Transverse colon (tissue), 4 donors: ENCODE results near the gene C1QTNF1. TPM values are rescaled to one million over a fixed set of nuclear protein-coding genes. Genes with fewer than 3 reads are reported as not detected.

Experiments used
- DNase-seq: peaks from one replicate; pipeline ENCODE4 v3.0.0-alpha.2; 2019
- H3K27ac ChIP-seq, 4 donors: fragments of 200-600 bp; sonication (generic); 2 replicates each; pipeline ENCODE4 v1.5.1; 2016 to 2018; ENCODE audit warnings: inconsistent platforms in 4 of 4
- H3K27me3 ChIP-seq: fragments of 200-600 bp; sonication (generic); 2 replicates; pipeline ENCODE4 v1.5.1; 2017; ENCODE audit warnings: inconsistent platforms
- H3K36me3 ChIP-seq, 4 donors: fragments of 200-600 bp; sonication (generic); 2 replicates each; pipeline ENCODE4 v1.5.1; 2017 to 2019; ENCODE audit warnings: inconsistent platforms in 4 of 4
- H3K4me1 ChIP-seq, 4 donors: fragments of 200-600 bp; sonication (generic); 2 replicates each; pipeline ENCODE4 v1.5.1; 2017 to 2020; ENCODE audit warnings: inconsistent platforms in 4 of 4
- H3K4me3 ChIP-seq, 4 donors: fragments of 200-600 bp; sonication (generic); 1 replicate in 1 of 4; 2 replicates in 3 of 4; pipeline versions ENCODE4 v1.5.1 to v1.6.1; 2017 to 2019; ENCODE audit warnings: inconsistent platforms in 4 of 4
- H3K9me3 ChIP-seq, 2 donors: fragments of 200-600 bp; sonication (generic); 2 replicates each; pipeline ENCODE4 v1.5.1; 2017 to 2019; ENCODE audit warnings: inconsistent platforms in 2 of 2
- CTCF ChIP-seq, 5 experiments: fragments of 200-600 bp in 3 of 5; fragments of 450-650 bp in 2 of 5; sonication (generic) in 3 of 5; IDR thresholded peaks; 1 replicate in 2 of 5; 2 replicates in 3 of 5; pipeline ENCODE4 v1.5.1; 2016 to 2017; ENCODE audit warnings: antibody characterized with exemption in 5 of 5, inconsistent platforms in 3 of 5, mild to moderate bottlenecking in 2 of 5, moderate library complexity in 1 of 5
- EP300 ChIP-seq: sonication (generic); formaldehyde crosslinking; IDR thresholded peaks from one replicate; pipeline ENCODE4 v1.6.1; 2017; ENCODE audit warnings: antibody characterized with exemption, low read depth
- POLR2A ChIP-seq: fragments of 450-650 bp; IDR thresholded peaks from one replicate; pipeline ENCODE4 v1.6.1; 2016; ENCODE audit warnings: antibody characterized with exemption, mild to moderate bottlenecking, moderate library complexity
- POLR2AphosphoS5 ChIP-seq, 3 donors: sonication (generic); formaldehyde crosslinking; IDR thresholded peaks; one replicate each; pipeline ENCODE4 v1.6.1; 2016; ENCODE audit warnings: antibody characterized with exemption in 3 of 3
- WGBS, 2 donors: methylation state at CpG; one replicate each; pipeline ENCODE4 v1.1.5; 2018; ENCODE audit warnings: low coverage in 1 of 2; 5-methylcytosine and 5-hydroxymethylcytosine counted together
- in situ Hi-C, 4 donors: fragments of 200-750 bp; cut with MboI; loops; one replicate each; pipeline versions ENCODE4 v1.15.0 to v1.15.1; 2017; ENCODE audit warnings: low sequenced_read_pairs in 3 of 4, low pct_ligation_motif_present in 1 of 4, low pct_unique_long_range_greater_than_20kb in 1 of 4
- intact Hi-C: fragments of 100-400 bp; cut with DNase I; formaldehyde crosslinking; loops from one replicate; pipeline ENCODE4 v1.15.1; 2023; ENCODE audit warnings: low total_unique reads
- total RNA-seq, 4 donors: library from RNA; depleted of rRNA; stranded (reverse); fragments of >200 nt; gene quantifications; one replicate each; pipeline ENCODE4 v1.1.0, GENCODE V29; 2016

Gene C1QTNF1
- total RNA-seq, 4 donors from 2014 or later = 5.4 to 35.5 (median 12.0) TPM

GRCh38 chr17:79079421-79080200, 55.6 kb downstream of the C1QTNF1 start:
- in situ Hi-C loops = no loop called here
- WGBS, 2 donors = 93 to 100% methylated on average over 4 to 22 of the region's 22 CpGs
- Histone ChIP-seq H3K9me3 (no peaks in the 10 kb centered on the region), H3K27me3 (no peaks in the 10 kb centered on the region), H3K4me3 (no peak overlapping the region), H3K27ac (no peak overlapping the region), H3K36me3 (peaks cover 0 to 13% (median 4%) of the 10 kb centered on the region in 4 donors), H3K4me1 (peaks cover 7 to 32% (median 23%) of the 10 kb centered on the region in 4 donors)
- intact Hi-C loops = no loop called here
- no peak for TF ChIP-seq POLR2A
- no peak for TF ChIP-seq POLR2AphosphoS5 (IDR thresholded peaks at IDR 0.05)
- TF ChIP-seq EP300 = no peak
- no peak for TF ChIP-seq CTCF (IDR thresholded peaks at IDR 0.05)
- no peak for DNase-seq

- H3K27me3 ChIP-seq = no peaks in the 10 kb centered on the region
- H3K4me1 ChIP-seq = peaks cover 7 to 31% (median 22%) of the 10 kb centered on the region in 4 donors
- H3K27ac ChIP-seq = no peak overlapping the region
- TF ChIP-seq POLR2AphosphoS5 (IDR thresholded peaks at IDR 0.05) (no peak), CTCF (IDR thresholded peaks at IDR 0.05) (no peak), EP300 (no peak), POLR2A (no peak)
- no peaks in the 10 kb centered on the region for H3K9me3 ChIP-seq
- peaks cover 0 to 16% (median 7%) of the 10 kb centered on the region in 4 donors for H3K36me3 ChIP-seq
- H3K4me3 ChIP-seq = no peak overlapping the region
- no peak for DNase-seq
- in situ Hi-C loops (no loop called here), intact Hi-C loops (no loop called here)
- WGBS, 2 donors = 91 to 97% methylated on average over 12 to 18 of the region's 18 CpGs
Measured at GRCh38 chr17:79080349-79080748, 56.4 kb downstream of the C1QTNF1 start.

- no peak overlapping the region for H3K4me3 ChIP-seq
- WGBS, 2 donors = 94 to 100% methylated on average over 4 to 17 of the region's 17 CpGs
- no peaks in the 10 kb centered on the region for H3K27me3 ChIP-seq
- H3K36me3 ChIP-seq = peaks cover 0 to 16% (median 8%) of the 10 kb centered on the region in 4 donors
- intact Hi-C loops (no loop called here), in situ Hi-C loops (no loop called here)
- H3K27ac ChIP-seq = no peak overlapping the region
- TF ChIP-seq CTCF (IDR thresholded peaks at IDR 0.05) (no peak), POLR2A (no peak), POLR2AphosphoS5 (IDR thresholded peaks at IDR 0.05) (no peak), EP300 (no peak)
- H3K4me1 ChIP-seq = peaks cover 3 to 27% (median 18%) of the 10 kb centered on the region in 4 donors
- H3K9me3 ChIP-seq = no peaks in the 10 kb centered on the region
- DNase-seq = no peak
Measured at GRCh38 chr17:79080761-79081290, 56.9 kb downstream of the C1QTNF1 start.

GRCh38 chr17:79081571-79082276, 57.8 kb downstream of the C1QTNF1 start:
- in situ Hi-C loops (no loop called here), intact Hi-C loops (loop anchor here (1.0 kb wide), 1 partner anchor 34 kb away; no protein-coding TSS in a partner anchor)
- Histone ChIP-seq H3K4me3 (no peak overlapping the region), H3K4me1 (peaks cover 0 to 18% (median 10%) of the 10 kb centered on the region in 4 donors), H3K9me3 (no peaks in the 10 kb centered on the region), H3K36me3 (peaks cover 0 to 16% (median 8%) of the 10 kb centered on the region in 4 donors), H3K27ac (no peak overlapping the region), H3K27me3 (no peaks in the 10 kb centered on the region)
- TF ChIP-seq POLR2A (no peak), POLR2AphosphoS5 (IDR thresholded peaks at IDR 0.05) (no peak), CTCF (IDR thresholded peaks at IDR 0.05) (no peak), EP300 (no peak)
- 73% methylated on average over 19 of the region's 20 CpGs; no CpG with 5 or more reads in 1 of the 2 donors for WGBS, 2 donors
- DNase-seq = no peak
